IMR-90 (cell line): ENCODE data around the gene CLEC10A.

Experiments
- BHLHE40 ChIP-seq: fragments of 150-350 bp; IDR thresholded peaks from 2 replicates; pipeline ENCODE4 v1.6.1; 2016; ENCODE audit warnings: mild to moderate bottlenecking, low read depth, low read length
- CEBPB ChIP-seq: IDR thresholded peaks from 2 replicates; pipeline ENCODE4 v1.6.1; 2012; ENCODE audit warnings: low read depth, low read length, improper control_type of control experiment
- CTCF ChIP-seq: conservative IDR thresholded peaks from 2 replicates; pipeline ENCODE4 v1.5.1; 2012; ENCODE audit warnings: mild to moderate bottlenecking, low read depth, low read length, improper control_type of control experiment
- FOS ChIP-seq: fragments of 150-350 bp; IDR thresholded peaks from 2 replicates; pipeline ENCODE4 v1.6.1; 2016; ENCODE audit warnings: low read depth, low read length
- MAZ ChIP-seq: IDR thresholded peaks from 2 replicates; pipeline ENCODE4 v1.6.1; 2012; ENCODE audit warnings: low read depth, mild to moderate bottlenecking, low read length, improper control_type of control experiment, moderate library complexity, borderline replicate concordance
- MXI1 ChIP-seq: IDR thresholded peaks from 2 replicates; pipeline ENCODE4 v1.6.1; 2012; ENCODE audit warnings: low read depth, mild to moderate bottlenecking, low read length, moderate library complexity, borderline replicate concordance
- NFE2L2 ChIP-seq: fragments of 150-350 bp; IDR thresholded peaks from 2 replicates; pipeline ENCODE4 v1.6.1; 2016; ENCODE audit warnings: low read depth, mild to moderate bottlenecking, low read length
- POLR2A ChIP-seq: IDR thresholded peaks from 2 replicates; pipeline ENCODE4 v1.6.1; 2012; ENCODE audit warnings: mild to moderate bottlenecking, low read depth, low read length
- RAD21 ChIP-seq: IDR thresholded peaks from 2 replicates; pipeline ENCODE4 v1.6.1; 2012; ENCODE audit warnings: low read length, improper control_type of control experiment
- RCOR1 ChIP-seq: IDR thresholded peaks from 2 replicates; pipeline ENCODE4 v1.6.1; 2012; ENCODE audit warnings: mild to moderate bottlenecking, low read length, improper control_type of control experiment; ENCODE audit not compliant: insufficient replicate concordance
- RFX5 ChIP-seq: IDR thresholded peaks from 2 replicates; pipeline ENCODE4 v1.8.0; 2012; ENCODE audit warnings: low read depth, mild to moderate bottlenecking, low read length, moderate library complexity
- SMC3 ChIP-seq: fragments of 150-350 bp; IDR thresholded peaks from 2 replicates; pipeline ENCODE4 v1.6.1; 2016; ENCODE audit warnings: low read depth, mild to moderate bottlenecking, antibody characterized with exemption, low read length, moderate library complexity
- USF2 ChIP-seq: fragments of 150-350 bp; IDR thresholded peaks from 2 replicates; pipeline ENCODE4 v1.6.1; 2017; ENCODE audit warnings: mild to moderate bottlenecking, antibody characterized with exemption, low read length, low read depth
- TF ChIP-seq, protein P1 (sequence below): fragments of 150-350 bp; IDR thresholded peaks from 2 replicates; pipeline ENCODE4 v1.6.1; 2016; ENCODE audit warnings: low read depth, mild to moderate bottlenecking, low read length, moderate library complexity, borderline replicate concordance

DNA sequence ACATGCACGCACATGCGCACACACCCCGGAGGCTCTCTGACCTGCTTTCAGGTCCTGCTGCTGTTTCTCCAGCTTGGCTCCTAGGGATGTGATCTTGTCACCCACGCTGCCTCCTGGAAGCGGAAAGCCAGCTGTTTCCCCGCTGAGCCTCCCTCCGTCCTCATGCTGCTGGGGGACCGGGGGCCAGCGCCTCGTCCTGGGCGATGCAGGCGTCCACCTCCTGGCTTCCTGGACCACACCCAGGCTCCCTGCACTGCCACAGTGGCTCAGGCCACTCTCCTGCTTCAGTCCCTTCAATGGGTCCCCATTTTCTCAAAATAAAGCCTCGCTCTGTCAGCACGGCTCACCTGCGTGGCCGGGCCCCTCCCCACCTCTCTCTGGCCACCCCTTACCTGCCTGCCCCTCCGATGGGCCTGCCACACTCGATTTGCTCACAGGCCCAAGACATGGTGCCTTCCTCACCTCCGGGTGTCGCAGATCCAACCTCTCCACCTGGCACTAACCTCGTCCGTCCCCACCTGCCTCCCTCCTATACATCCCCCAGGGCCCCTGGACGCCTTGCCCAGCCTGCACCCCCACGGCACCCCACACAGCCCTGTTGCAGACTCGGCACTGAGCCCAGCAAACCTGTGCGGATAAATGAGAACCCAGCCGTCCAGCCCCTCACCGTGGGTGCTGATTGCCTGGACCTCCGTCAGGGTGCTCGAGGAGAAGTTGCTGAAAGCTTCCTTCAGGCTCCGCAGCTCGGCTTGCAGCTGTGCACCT is 27.9 kb upstream of the CLEC10A start:
- no peak for TF ChIP-seq MAZ
- no peak for TF ChIP-seq CTCF
- no peak for TF ChIP-seq POLR2A
- TF ChIP-seq RAD21: no peak
- TF ChIP-seq USF2: no peak
- TF ChIP-seq FOS: no peak
- TF ChIP-seq CEBPB: no peak
- TF ChIP-seq NFE2L2: no peak
- no peak for TF ChIP-seq RFX5
- TF ChIP-seq, protein P1, sequence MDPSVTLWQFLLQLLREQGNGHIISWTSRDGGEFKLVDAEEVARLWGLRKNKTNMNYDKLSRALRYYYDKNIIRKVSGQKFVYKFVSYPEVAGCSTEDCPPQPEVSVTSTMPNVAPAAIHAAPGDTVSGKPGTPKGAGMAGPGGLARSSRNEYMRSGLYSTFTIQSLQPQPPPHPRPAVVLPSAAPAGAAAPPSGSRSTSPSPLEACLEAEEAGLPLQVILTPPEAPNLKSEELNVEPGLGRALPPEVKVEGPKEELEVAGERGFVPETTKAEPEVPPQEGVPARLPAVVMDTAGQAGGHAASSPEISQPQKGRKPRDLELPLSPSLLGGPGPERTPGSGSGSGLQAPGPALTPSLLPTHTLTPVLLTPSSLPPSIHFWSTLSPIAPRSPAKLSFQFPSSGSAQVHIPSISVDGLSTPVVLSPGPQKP: no peak
- TF ChIP-seq BHLHE40: no peak
- TF ChIP-seq MXI1: no peak
- no peak for TF ChIP-seq SMC3
- no peak for TF ChIP-seq RCOR1
